K562 (cell line): ENCODE measurements around the gene FMO5. TPM values are rescaled to one million over a fixed set of nuclear protein-coding genes. Genes with fewer than 3 reads are reported as not detected.

ENCODE experiments used
- ATAC-seq: fragments of 200-7000 bp; cut with Tn5 transposase; 3 replicates; pipeline ENCODE4 v1.9.1; 2020; ENCODE audit warnings: moderate library complexity
- BruUV-seq: library from RNA; stranded (reverse); fragments of 400-500 nt; replicated peaks from 2 replicates; lab custom pipeline; 2021; lab: Mats Ljungman, UMichigan
- CTCF ChIA-PET: fragments of 300-600 bp; formaldehyde crosslinking; extraction: SDS; loops from one replicate; lab custom pipeline; 2021; ENCODE audit warnings: low intra/inter-chr PET ratio; lab: Yijun Ruan, JAX
- POLR2A ChIA-PET: fragments of 300-600, 350-650 bp; sonication (Branson Sonifier 250); formaldehyde crosslinking; extraction: SDS; loops from one replicate; lab custom pipeline; 2021; ENCODE audit warnings: antibody characterized with exemption, inconsistent platforms; lab: Yijun Ruan, JAX
- DNase-seq, 4 experiments: peaks; one replicate each; pipeline versions ENCODE4 v3.0.0 to v3.0.0-alpha.2; 2011 to 2018; ENCODE audit warnings: low spot score in 3 of 4, mixed read lengths in 3 of 4; ENCODE audit errors: extremely low read depth in 1 of 4
- FAIRE-seq: peaks from 2 replicates; lab custom pipeline; 2011; peaks lifted over from hg19 to GRCh38; lab: Jason Lieb, UNC
- H2AFZ ChIP-seq: 2 replicates; pipeline ENCODE4 v1.6.0; 2011; ENCODE audit warnings: low read depth, low read length, control low read depth, inconsistent platforms
- H3K27ac ChIP-seq: fragments of 200-600 bp; 3 replicates; pipeline ENCODE4 v1.8.0; 2011; ENCODE audit warnings: low read depth, mild to moderate bottlenecking, control low read depth, inconsistent platforms, low read length, moderate library complexity, mixed read lengths; ENCODE audit errors: extremely low read depth
- H3K27me3 ChIP-seq, 2 experiments: fragments of 300-600 bp in 1 of 2; 2 replicates in 1 of 2; 3 replicates in 1 of 2; pipeline versions ENCODE4 v1.6.0 to v1.8.0; 2011; ENCODE audit warnings: inconsistent platforms in 2 of 2, low read length in 2 of 2, mild to moderate bottlenecking in 1 of 2, mixed read lengths in 1 of 2, moderate library complexity in 1 of 2; ENCODE audit not compliant: control insufficient read depth in 2 of 2, insufficient read depth in 2 of 2
- H3K36me3 ChIP-seq: fragments of 300-600 bp; 3 replicates; pipeline ENCODE4 v1.8.0; 2011; ENCODE audit warnings: mild to moderate bottlenecking, low read length, inconsistent platforms; ENCODE audit not compliant: control insufficient read depth, insufficient read depth
- H3K4me1 ChIP-seq, 2 experiments: fragments of 200-600 bp in 1 of 2; replicated peaks in 1 of 2; 2 replicates in 1 of 2; 3 replicates in 1 of 2; pipeline versions ENCODE4 v1.5.1 to v1.8.0; 2011; ENCODE audit warnings: inconsistent platforms in 2 of 2, low read length in 2 of 2, mild to moderate bottlenecking in 1 of 2, mixed read lengths in 1 of 2, moderate library complexity in 1 of 2; ENCODE audit not compliant: control insufficient read depth in 2 of 2, insufficient read depth in 2 of 2
- H3K4me2 ChIP-seq: 2 replicates; pipeline ENCODE4 v1.6.1; 2011; ENCODE audit warnings: low read length, control low read depth, inconsistent platforms, mixed read lengths; ENCODE audit not compliant: insufficient read depth
- H3K4me3 ChIP-seq: fragments of 200-600 bp; sonication (generic), shearing (Covaris generic); 2 replicates; pipeline ENCODE4 v1.5.1; 2016; ENCODE audit warnings: control low read depth, inconsistent platforms
- H3K79me2 ChIP-seq: fragments of 200-600 bp; 3 replicates; pipeline ENCODE4 v1.8.0; 2011; ENCODE audit warnings: low read length, inconsistent platforms; ENCODE audit not compliant: control insufficient read depth, insufficient read depth
- H3K9ac ChIP-seq, 2 experiments: 2 replicates each; pipeline versions ENCODE4 v1.6.0 to v1.6.1; 2011; ENCODE audit warnings: low read depth in 2 of 2, low read length in 2 of 2, control low read depth in 1 of 2, inconsistent platforms in 1 of 2, mild to moderate bottlenecking in 1 of 2, mixed read lengths in 1 of 2; ENCODE audit not compliant: insufficient read depth in 1 of 2
- H3K9me1 ChIP-seq: one replicate; pipeline ENCODE4 v1.6.0; 2011; ENCODE audit warnings: inconsistent platforms, mild to moderate bottlenecking, low read length, moderate library complexity; ENCODE audit not compliant: control insufficient read depth, insufficient read depth
- H3K9me3 ChIP-seq: replicated peaks from 2 replicates; pipeline ENCODE4 v1.5.1; 2011; ENCODE audit warnings: low read depth, low read length, inconsistent platforms; ENCODE audit not compliant: control insufficient read depth, insufficient read depth
- H4K20me1 ChIP-seq: replicated peaks from 2 replicates; pipeline ENCODE4 v1.6.1; 2011; ENCODE audit warnings: low read length, inconsistent platforms, mixed read lengths; ENCODE audit not compliant: control insufficient read depth, insufficient read depth
- BMI1 ChIP-seq: fragments of 150-350 bp; IDR thresholded peaks from 2 replicates; pipeline ENCODE4 v1.6.1; 2014; ENCODE audit warnings: low read length
- EP300 ChIP-seq: IDR thresholded peaks from 2 replicates; pipeline ENCODE4 v1.6.1; 2012; ENCODE audit warnings: low read length, improper control_type of control experiment
- ESRRA ChIP-seq: fragments of 450-650 bp; IDR thresholded peaks from 2 replicates; pipeline ENCODE4 v1.6.1; 2014; ENCODE audit warnings: low read depth, mild to moderate bottlenecking, moderate library complexity, borderline replicate concordance
- KDM2B ChIP-seq: fragments of 250-450 bp; sonication (Bioruptor Pico); IDR thresholded peaks from 2 replicates; pipeline ENCODE4 v1.8.0; 2021; ENCODE audit warnings: mild to moderate bottlenecking, moderate library complexity
- MEF2A ChIP-seq: IDR thresholded peaks from 2 replicates; pipeline ENCODE4 v1.6.1; 2011; ENCODE audit warnings: low read depth, mild to moderate bottlenecking, low read length, moderate library complexity; ENCODE audit not compliant: control insufficient read depth
- PPARD ChIP-seq: fragments of 250-450 bp; sonication (Bioruptor Pico); IDR thresholded peaks from 2 replicates; pipeline ENCODE4 v1.8.0; 2022; ENCODE audit warnings: inconsistent platforms, mild to moderate bottlenecking, moderate library complexity
- PRDM10 ChIP-seq: fragments of 450-650 bp; IDR thresholded peaks from 2 replicates; pipeline ENCODE4 v1.6.1; 2018; ENCODE audit not compliant: partially characterized antibody
- RBM34 ChIP-seq: fragments of 200-400 bp; formaldehyde crosslinking; IDR thresholded peaks from 2 replicates; pipeline ENCODE4 v1.6.1; 2018; ENCODE audit warnings: low read length, borderline replicate concordance; ENCODE audit not compliant: insufficient read depth
- SAP30 ChIP-seq: fragments of 200-600 bp; sonication (generic); IDR thresholded peaks from 2 replicates; pipeline ENCODE4 v1.6.1; 2012; ENCODE audit warnings: borderline replicate concordance, low read depth, mild to moderate bottlenecking, moderate library complexity, low read length, control low read depth, inconsistent platforms; ENCODE audit not compliant: insufficient read depth, poor library complexity, severe bottlenecking
- SIRT6 ChIP-seq: IDR thresholded peaks from one replicate; pipeline ENCODE4 v1.6.1; 2012; ENCODE audit warnings: low read depth, mild to moderate bottlenecking, control low read depth, inconsistent platforms, low read length, moderate library complexity
- TFAP4 ChIP-seq: sonication (generic); formaldehyde crosslinking; IDR thresholded peaks from 2 replicates; pipeline ENCODE4 v1.8.0; 2022; ENCODE audit warnings: missing genetic modification reagents, mild to moderate bottlenecking, moderate library complexity, borderline replicate concordance
- ZNF146 ChIP-seq: IDR thresholded peaks from one replicate; pipeline ENCODE4 v1.6.1; 2018; ENCODE audit warnings: missing compliant biosample characterization; ENCODE audit not compliant: unreplicated experiment
- ZNF232 ChIP-seq: sonication (generic); formaldehyde crosslinking; IDR thresholded peaks from 2 replicates; pipeline ENCODE4 v1.8.0; 2022; ENCODE audit warnings: mild to moderate bottlenecking, missing genetic modification reagents
- ZNF507 ChIP-seq: conservative IDR thresholded peaks from 2 replicates; pipeline ENCODE4 v1.6.1; 2017; ENCODE audit warnings: missing genetic modification characterization, missing compliant biosample characterization
- WGBS: fragments of 100-300 bp; shearing (Covaris generic); methylation state at CpG from one replicate; pipeline ENCODE4 v1.1.6; 2016; ENCODE audit warnings: low coverage, mixed read lengths; ENCODE audit not compliant: insufficient coverage; ENCODE audit errors: missing lambda C conversion rate; 5-methylcytosine and 5-hydroxymethylcytosine counted together
- in situ Hi-C: fragments of 300-500 bp; cut with MboI; formaldehyde crosslinking; loops from 4 replicates; pipeline ENCODE4 v1.15.0; 2018; ENCODE audit warnings: inconsistent platforms, mixed read lengths
- intact Hi-C: fragments of 100-400 bp; cut with micrococcal nuclease; formaldehyde crosslinking; loops from 2 replicates; pipeline ENCODE4 v1.14.2; 2022
- polyA plus RNA-seq, 8 experiments: library from polyadenylated mRNA; depleted of rRNA in 4 of 8; stranded (reverse) in 5 of 8; unstranded in 3 of 8; fragments of >200 nt; fragmentation: Nextera tagmentation in 2 of 8; fragmentation: Illumina TruSeq in 1 of 8; extraction: Ambion mirVana in 2 of 8; extraction: Trizol in 1 of 8; gene quantifications; 2 replicates each; pipeline versions ENCODE4 v1.2.1 to v1.2.3, GENCODE V29; 2011 to 2014; ENCODE audit warnings: inconsistent platforms in 1 of 8, missing spikeins in 1 of 8
- total RNA-seq, 7 experiments: library from RNA; depleted of rRNA in 6 of 7; stranded (reverse); fragments of >200 nt in 6 of 7; fragmentation: Illumina TruSeq in 2 of 7; extraction: Trizol in 2 of 7; gene quantifications; 2 replicates each; pipeline versions ENCODE4 v1.2.1 to v1.2.3, GENCODE V29; 2011 to 2021; ENCODE audit warnings: low replicate concordance in 1 of 7

The FMO5 gene
- total and polyA plus RNA-seq, 9 of the 15 experiments (the other 6 are each of a cell fraction or from before 2014, with no cell fraction given) = 0.11 to 0.69 (median 0.19) TPM; not detected in 1

GRCh38 chr1:147238925-147239820, 14.0 kb upstream of the FMO5 start (continued):
- TF ChIP-seq ZNF232 = no peak
- no peak for TF ChIP-seq ZNF146
- TF ChIP-seq RBM34 = no peak
- no peak for TF ChIP-seq BMI1

- no peaks in the 10 kb centered on the region for H3K9me1 ChIP-seq
- H3K27me3 ChIP-seq = no peaks in the 10 kb centered on the region
- peaks cover 0 to 7% of the 10 kb centered on the region in 2 experiments; a peak in 3 of 5 replicates for H3K4me1 ChIP-seq
- TF ChIP-seq ESRRA (no peak), TFAP4 (no peak), SIRT6 (no peak), PRDM10 (no peak), PPARD (CRISPR knock-in tag) (no peak), ZNF507 (no peak), EP300 (no peak), MEF2A (no peak), SAP30 (no peak), KDM2B (no peak)
- H3K9ac ChIP-seq = no peak overlapping the region
- DNase-seq (no peak), ATAC-seq (no peak), FAIRE-seq (no peak)
- peaks cover 8% of the 10 kb centered on the region for H3K79me2 ChIP-seq
- H3K27ac ChIP-seq = no peak overlapping the region
- H3K9me3 ChIP-seq = peaks cover 9% of the 10 kb centered on the region
- H3K4me3 ChIP-seq = no peak overlapping the region
- no TSS peak for BruUV-seq
- ChIA-PET POLR2A (interaction anchor here (1.0 kb wide), 2 partner anchors 8 to 68 kb away, joined by 3 to 4 read pairs; no protein-coding TSS in a partner anchor), CTCF (no interaction called here)
- H4K20me1 ChIP-seq = no peaks in the 10 kb centered on the region
- WGBS = 4% methylated on average over 3 of the region's 3 CpGs
- H3K4me2 ChIP-seq = no peak overlapping the region
- H3K36me3 ChIP-seq = 0 out of 3 replicates have a peak, but pooled peaks cover 2% of the 10 kb centered on the region
- intact Hi-C loops (no loop called here), in situ Hi-C loops (no loop called here)
- H2AFZ ChIP-seq = no peak overlapping the region
Observed at GRCh38 chr1:147238053-147238902, 13.1 kb upstream of the FMO5 start.
